HepG2 (cell line): ENCODE results near the gene PLP1.

Experiments used
- BCL3 ChIP-seq: sonication (generic); formaldehyde crosslinking; IDR thresholded peaks from 2 replicates; pipeline ENCODE4 v1.5.1; 2020; ENCODE audit warnings: mild to moderate bottlenecking, missing genetic modification reagents, moderate library complexity
- BHLHE40 ChIP-seq: IDR thresholded peaks from 2 replicates; pipeline ENCODE4 v1.6.1; 2011; ENCODE audit warnings: low read length, improper control_type of control experiment
- CTCF ChIP-seq: sonication (generic); formaldehyde crosslinking; IDR thresholded peaks from 2 replicates; pipeline ENCODE4 v1.5.0; 2020; ENCODE audit warnings: mild to moderate bottlenecking, missing genetic modification reagents, moderate library complexity
- NFATC3 ChIP-seq: sonication (generic); formaldehyde crosslinking; IDR thresholded peaks from 2 replicates; pipeline ENCODE4 v1.5.1; 2020; ENCODE audit warnings: mild to moderate bottlenecking, missing genetic modification reagents

- no peak for TF ChIP-seq CTCF (CRISPR knock-in tag)
- no peak for TF ChIP-seq BCL3 (CRISPR knock-in tag)
- no peak for TF ChIP-seq BHLHE40
- no peak for TF ChIP-seq NFATC3 (CRISPR knock-in tag)
Observed at GRCh38 chrX:103797691-103798090, 21.1 kb downstream of the PLP1 start.
